GM19452 (cell line): ENCODE measurements around the gene CRYBG3.

Source experiments
- ATAC-seq: cut with Tn5 transposase; IDR thresholded peaks from one replicate; pipeline ENCODE4 v1.9.1; 2021; ENCODE audit not compliant: unreplicated experiment

Gene CRYBG3

GRCh38 chr3:97939401-97939800 is 117.6 kb downstream of the CRYBG3 start:
- no peak for ATAC-seq

DNA sequence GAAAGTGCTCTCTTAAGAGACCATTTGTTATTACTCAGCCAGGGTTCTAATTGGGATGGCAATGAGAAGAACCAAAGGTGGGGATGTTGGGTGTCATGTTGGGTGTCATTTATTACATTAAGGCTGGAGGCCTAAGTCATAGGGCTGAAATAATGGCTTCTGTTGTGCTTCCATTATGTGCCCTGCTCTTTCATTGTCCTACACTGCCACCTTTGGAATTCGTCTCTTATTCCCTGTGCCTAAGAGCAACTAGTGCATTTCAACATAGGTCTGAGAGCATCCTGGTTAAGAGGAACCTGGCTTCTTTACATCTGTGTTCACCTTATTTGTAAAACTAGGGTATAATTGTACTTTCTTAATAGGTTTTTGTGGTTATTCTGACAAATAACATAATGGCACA is 118.2 kb downstream of the CRYBG3 start:
- ATAC-seq, result no peak

DNA sequence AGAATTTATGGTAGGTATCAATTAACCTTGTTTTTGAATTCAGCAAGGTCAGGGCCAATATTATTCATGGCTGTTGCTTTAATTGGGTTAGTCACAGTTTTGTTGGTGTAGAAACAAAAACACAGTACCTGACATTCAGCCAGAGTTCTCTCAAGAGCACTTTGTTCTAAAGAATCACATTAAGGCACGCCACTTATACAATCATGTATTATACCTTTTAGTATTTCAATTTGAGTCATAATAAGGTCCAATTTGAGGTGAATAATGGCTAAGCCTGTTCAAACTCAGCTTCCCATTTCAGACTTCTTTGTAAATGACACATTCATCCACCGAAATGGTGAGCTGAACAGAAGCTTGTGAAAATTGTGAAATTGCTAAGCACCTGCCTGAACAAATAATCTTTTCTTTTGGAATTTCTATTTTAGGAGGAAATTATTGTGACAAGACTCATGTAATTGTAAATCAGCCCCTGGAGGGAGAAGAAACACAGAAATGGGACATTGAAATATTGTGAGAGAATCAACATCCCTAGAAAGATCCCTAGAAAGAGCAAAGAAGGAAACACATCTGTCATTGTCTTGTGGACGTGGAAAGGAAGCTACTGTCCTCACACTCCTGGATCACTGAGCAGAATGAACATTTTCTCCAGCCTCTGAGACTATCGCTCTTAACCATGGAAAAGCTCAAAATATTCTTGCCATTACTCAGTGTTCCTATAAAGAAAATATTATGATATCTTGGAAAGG is 121.2 kb downstream of the CRYBG3 start:
- ATAC-seq, result no peak

GRCh38 chr3:97948351-97949109 is 126.7 kb downstream of the CRYBG3 start:
- no peak for ATAC-seq

- no peak for ATAC-seq
Measured at GRCh38 chr3:97949110-97949485, 127.3 kb downstream of the CRYBG3 start.

DNA sequence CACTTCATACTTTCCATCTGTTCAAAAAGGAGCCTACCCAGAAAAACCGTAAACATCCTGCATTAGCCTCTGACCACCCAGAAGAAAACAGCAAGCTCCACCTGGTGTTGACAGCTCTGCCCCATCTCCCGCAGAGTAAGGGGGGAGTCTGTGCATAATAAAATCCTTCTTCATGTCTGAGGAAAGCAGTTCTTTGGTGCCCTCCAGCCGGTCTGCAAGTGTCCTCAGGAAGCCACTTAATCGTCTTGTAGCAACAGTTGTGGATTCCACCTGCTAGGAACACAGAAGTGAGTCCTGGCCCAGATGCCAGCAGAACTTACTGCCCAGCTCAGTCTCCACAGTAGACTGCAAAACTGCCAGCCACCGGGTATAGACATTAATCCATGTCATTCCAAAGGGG is 127.9 kb downstream of the CRYBG3 start:
- no peak for ATAC-seq

GRCh38 chr3:97950360-97950759 is 128.5 kb downstream of the CRYBG3 start:
- no peak for ATAC-seq

- ATAC-seq, result no peak
Measured at GRCh38 chr3:97952280-97952679, 130.5 kb downstream of the CRYBG3 start.

DNA sequence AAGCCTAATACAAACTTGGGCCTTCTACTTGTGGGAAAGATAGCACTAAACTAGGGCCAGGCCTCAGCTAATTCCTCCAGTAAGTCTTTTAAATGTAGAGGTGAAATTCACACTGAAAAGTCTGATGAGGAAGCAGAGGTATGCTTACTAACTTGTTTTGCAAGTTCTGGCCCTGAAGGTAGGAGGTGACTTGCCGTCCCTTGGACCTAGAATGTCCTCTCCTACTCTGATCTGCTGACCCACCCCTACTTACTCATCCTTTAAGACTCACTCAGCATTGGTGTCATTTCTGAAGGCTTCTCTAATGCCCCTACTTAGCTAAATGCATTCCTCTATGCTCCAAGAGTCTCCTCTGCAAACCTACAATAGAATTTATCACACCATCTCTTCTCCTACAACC is 131.1 kb downstream of the CRYBG3 start:
- ATAC-seq, result no peak

DNA sequence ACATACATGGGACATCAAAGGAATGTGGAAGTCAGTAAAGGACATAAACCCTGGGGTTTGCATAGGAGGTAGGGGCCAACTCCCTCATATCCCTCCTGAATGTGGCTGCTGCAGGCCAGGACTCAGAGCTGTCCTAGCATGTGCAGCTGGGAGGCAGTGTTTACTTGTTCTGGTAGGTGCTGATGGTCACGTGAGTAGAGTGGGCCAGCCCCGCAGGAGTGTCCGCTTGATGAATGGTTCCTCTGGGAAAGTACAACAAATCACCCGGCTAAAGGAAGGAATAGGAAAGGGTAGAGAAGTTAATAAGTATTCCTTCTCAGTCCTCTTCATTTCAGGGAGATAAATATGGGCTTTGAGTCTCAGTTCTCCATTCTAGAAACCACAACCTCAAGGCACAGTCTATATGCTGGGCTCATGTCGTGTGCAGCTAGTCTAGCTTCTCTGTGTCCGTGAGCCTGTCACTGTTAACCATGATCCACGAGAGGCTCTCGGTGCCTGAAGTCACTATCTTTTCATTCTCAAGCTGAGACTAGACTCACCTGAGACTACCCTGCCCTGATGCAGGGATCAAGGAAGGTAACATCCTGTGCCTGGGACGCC is 132.5 kb downstream of the CRYBG3 start:
- ATAC-seq, result no peak

GRCh38 chr3:97956051-97956450 is 134.2 kb downstream of the CRYBG3 start:
- no peak for ATAC-seq

GRCh38 chr3:97957617-97958311 is 136.0 kb downstream of the CRYBG3 start:
- no peak for ATAC-seq

DNA sequence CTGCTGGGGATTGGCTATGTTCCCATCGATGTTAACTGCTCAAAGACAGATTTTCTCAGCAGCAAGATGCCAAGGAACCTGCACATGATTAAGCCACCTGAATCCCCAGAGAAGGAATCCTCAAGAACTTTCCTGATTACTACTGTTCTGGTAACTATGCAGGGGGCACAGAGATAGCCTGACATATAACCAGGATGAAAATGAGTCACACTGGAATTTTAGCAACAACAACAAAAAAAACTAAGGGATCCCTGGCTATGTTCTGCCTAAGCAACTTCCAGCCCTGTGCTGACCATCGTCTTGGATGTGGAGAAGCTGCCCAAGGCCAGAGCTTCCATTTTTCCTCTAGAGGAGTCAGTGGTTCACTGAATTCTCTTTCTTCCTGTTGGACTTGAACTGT is 136.6 kb downstream of the CRYBG3 start:
- no peak for ATAC-seq

DNA sequence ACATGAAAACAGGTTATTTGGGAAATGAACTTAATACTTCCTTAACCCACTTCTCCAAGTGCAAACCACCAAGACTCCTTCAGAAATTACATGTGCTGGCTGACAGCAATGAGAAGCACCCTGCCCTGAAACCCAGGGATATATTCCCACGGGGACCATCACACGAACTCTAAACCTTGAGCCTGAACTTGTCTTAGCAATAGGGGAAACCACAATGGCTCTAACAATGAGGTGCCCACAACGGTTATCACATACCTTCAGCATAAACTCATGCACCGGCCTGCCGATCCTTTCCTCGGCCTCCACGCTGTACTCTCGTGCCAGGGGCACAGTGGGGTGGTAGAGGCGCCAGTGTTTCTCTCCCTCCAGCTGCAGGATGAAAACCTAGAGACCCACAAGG is 137.0 kb downstream of the CRYBG3 start:
- no peak for ATAC-seq

- ATAC-seq, result no peak
Measured at GRCh38 chr3:97959872-97960271, 138.1 kb downstream of the CRYBG3 start.

- ATAC-seq, result no peak
Measured at GRCh38 chr3:97960551-97960950, 138.7 kb downstream of the CRYBG3 start.

DNA sequence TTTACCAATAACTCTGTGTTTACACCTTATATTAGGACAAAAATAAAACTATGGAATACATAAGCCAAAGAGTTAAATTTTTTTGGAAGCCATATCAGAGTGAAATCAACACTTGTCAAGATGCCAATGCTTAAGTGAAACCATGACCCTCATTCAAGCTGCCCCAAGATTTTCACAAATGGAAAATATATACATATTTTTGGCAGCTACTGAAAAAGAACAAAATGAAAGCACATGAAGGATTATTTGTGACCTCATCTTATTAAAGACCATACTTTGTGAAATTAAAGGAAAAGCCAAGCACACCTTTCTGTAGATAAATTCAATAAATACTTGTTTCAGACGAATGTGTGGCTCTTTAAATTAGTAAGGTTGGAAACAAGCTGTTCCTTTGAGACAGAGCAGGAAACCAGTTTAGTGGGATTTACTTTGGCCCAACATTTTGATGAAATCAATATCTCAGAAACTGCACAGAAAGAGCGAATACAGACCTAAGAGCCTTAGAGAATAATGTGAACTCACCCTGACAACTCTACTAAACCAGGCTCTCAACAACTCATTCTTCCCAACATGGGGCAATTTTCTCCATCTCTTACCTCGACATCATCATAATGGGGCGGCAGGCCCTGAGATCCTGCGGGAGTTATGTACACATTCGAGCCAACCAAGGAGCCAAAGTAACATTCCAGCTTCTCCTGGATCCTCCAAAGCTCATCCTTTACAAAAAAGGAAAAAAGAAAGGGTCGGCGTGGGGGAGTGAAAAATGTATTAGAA is 139.4 kb downstream of the CRYBG3 start:
- ATAC-seq, result no peak

DNA sequence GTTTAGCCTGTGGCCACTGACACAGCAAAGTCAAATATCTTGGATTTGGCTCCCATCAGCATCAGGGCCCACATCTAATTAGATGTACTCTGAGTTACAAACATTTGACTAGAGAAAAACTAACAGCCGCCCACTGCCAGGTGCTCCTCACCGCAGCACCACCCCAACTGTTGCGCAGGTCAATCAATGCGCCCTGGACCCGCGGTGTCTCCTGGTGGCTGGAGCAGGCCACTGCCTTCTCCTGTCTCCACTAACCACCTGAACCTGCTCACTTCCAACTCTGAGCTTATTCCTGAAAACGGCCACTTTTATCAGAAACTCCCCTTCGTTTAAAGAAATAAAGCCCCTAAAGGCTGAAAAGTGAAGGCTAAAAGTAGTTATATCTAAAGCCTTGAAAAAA is 146.2 kb downstream of the CRYBG3 start:
- no peak for ATAC-seq

DNA sequence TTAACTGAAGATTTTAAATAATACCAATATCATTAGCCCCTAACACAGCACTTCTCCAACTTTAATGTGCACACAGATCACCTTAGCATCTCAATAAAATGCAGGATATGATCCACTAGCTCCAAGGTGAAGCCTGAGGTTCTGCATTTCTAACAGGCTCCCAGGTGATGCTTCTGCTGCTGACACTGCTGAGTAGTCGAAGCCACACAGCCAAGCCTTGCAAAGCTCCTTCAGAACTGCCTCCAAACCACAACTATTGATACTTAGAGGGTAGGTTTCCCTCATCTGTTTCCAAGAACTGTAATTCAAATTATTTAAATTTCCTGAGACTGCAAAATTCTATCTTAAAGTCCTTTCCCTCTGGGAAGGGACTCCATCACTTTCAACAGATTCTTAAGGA is 146.6 kb downstream of the CRYBG3 start:
- ATAC-seq, result no peak

GRCh38 chr3:97969541-97969940 is 147.7 kb downstream of the CRYBG3 start:
- ATAC-seq, result no peak

DNA sequence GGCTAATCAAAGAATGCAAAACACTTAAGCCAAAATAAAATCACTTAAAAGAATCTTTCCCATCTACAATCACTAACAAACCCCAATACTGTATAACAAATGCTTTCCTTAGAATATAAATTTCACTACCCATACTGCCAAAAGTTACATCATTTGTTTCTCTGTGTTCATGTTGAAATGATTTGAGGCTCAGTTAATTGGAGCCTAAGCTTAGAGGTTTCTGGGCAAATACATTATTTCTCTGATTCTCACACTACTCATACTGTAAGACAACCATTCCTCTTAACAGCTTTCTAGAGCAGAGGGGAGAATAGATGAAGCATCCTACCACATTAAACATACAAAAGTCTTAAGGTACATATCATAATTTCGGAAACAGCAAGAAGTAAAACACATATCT is 148.3 kb downstream of the CRYBG3 start:
- no peak for ATAC-seq
